Fibroblast of lung (primary cell): Measurements from ENCODE around the gene UBQLN2. TPM values are rescaled to one million over a fixed set of nuclear protein-coding genes. Genes with fewer than 3 reads are reported as not detected.
"Not testable (repeated sequence)": the region's sequence is repeated elsewhere in the genome, so short reads cannot be mapped to it uniquely, and the experiment has no call there.

Experiments
- DNase-seq, 2 donors: peaks; one replicate each; pipeline versions ENCODE4 v3.0.0 to v3.0.0-alpha.2; 2010; ENCODE audit warnings: low read depth in 2 of 2
- H2AFZ ChIP-seq: 2 replicates; pipeline ENCODE4 v1.5.1; 2012; ENCODE audit warnings: low read length, control low read depth, inconsistent platforms
- H3K27ac ChIP-seq: 2 replicates; pipeline ENCODE4 v1.5.1; 2011; ENCODE audit warnings: low read length, control low read depth; ENCODE audit not compliant: insufficient read depth
- H3K27me3 ChIP-seq: 2 replicates; pipeline ENCODE4 v1.5.1; 2011; ENCODE audit warnings: mild to moderate bottlenecking, low read length; ENCODE audit not compliant: control insufficient read depth, insufficient read depth
- H3K36me3 ChIP-seq: 2 replicates; pipeline ENCODE4 v1.5.1; 2011; ENCODE audit warnings: low read length; ENCODE audit not compliant: control insufficient read depth, insufficient read depth
- H3K4me1 ChIP-seq: 2 replicates; pipeline ENCODE4 v1.5.1; 2011; ENCODE audit warnings: low read length; ENCODE audit not compliant: control insufficient read depth, insufficient read depth; ENCODE audit errors: extremely low read depth
- H3K4me2 ChIP-seq: 2 replicates; pipeline ENCODE4 v1.5.1; 2011; ENCODE audit warnings: low read length, control low read depth; ENCODE audit not compliant: insufficient read depth; ENCODE audit errors: extremely low read depth
- H3K4me3 ChIP-seq, 4 experiments: fragments of 200-600 bp in 1 of 4; sonication (generic) in 1 of 4; replicated peaks in 1 of 4; 2 replicates each; pipeline ENCODE4 v1.5.1; 2011 to 2016; ENCODE audit warnings: low read length in 4 of 4, low read depth in 3 of 4, mild to moderate bottlenecking in 3 of 4, control low read depth in 2 of 4, inconsistent platforms in 1 of 4, mixed read lengths in 1 of 4; ENCODE audit not compliant: insufficient read depth in 1 of 4; ENCODE audit errors: control extremely low read depth in 1 of 4
- H3K79me2 ChIP-seq: 2 replicates; pipeline ENCODE4 v1.5.1; 2012; ENCODE audit warnings: mild to moderate bottlenecking, low read length, inconsistent platforms; ENCODE audit not compliant: control insufficient read depth, insufficient read depth
- H3K9ac ChIP-seq: 2 replicates; pipeline ENCODE4 v1.5.1; 2011; ENCODE audit warnings: mild to moderate bottlenecking, low read length, control low read depth; ENCODE audit not compliant: insufficient read depth
- H3K9me3 ChIP-seq: 2 replicates; pipeline ENCODE4 v1.5.1; 2012; ENCODE audit warnings: low read depth, low read length; ENCODE audit not compliant: control insufficient read depth, insufficient read depth
- H4K20me1 ChIP-seq: 2 replicates; pipeline ENCODE4 v1.5.1; 2011; ENCODE audit warnings: low read length; ENCODE audit not compliant: control insufficient read depth, insufficient read depth; ENCODE audit errors: extremely low read depth
- EZH2 ChIP-seq: IDR thresholded peaks from 2 replicates; pipeline ENCODE4 v1.5.1; 2012; ENCODE audit warnings: low read length, control low read depth, mild to moderate bottlenecking; ENCODE audit errors: missing control alignments
- polyA plus RNA-seq, 2 donors: library from polyadenylated mRNA; depleted of rRNA in 1 of 2; stranded (reverse) in 1 of 2; unstranded in 1 of 2; fragments of >200 nt; gene quantifications; 2 replicates each; pipeline ENCODE4 v1.2.1, GENCODE V29; 2011 to 2012; ENCODE audit warnings: missing spikeins in 1 of 2
- total RNA-seq: library from RNA; depleted of rRNA; stranded (reverse); fragments of >200 nt; gene quantifications from 2 replicates; pipeline ENCODE4 v1.2.1, GENCODE V29; 2014
- TF ChIP-seq, protein P1 (sequence below), 2 donors: IDR thresholded peaks in 1 of 2; conservative IDR thresholded peaks in 1 of 2; 1 replicate in 1 of 2; 2 replicates in 1 of 2; pipeline ENCODE4 v1.5.1; 2011 to 2012; ENCODE audit warnings: low read length in 2 of 2, control low read depth in 1 of 2, inconsistent platforms in 1 of 2, low read depth in 1 of 2, mild to moderate bottlenecking in 1 of 2

Gene UBQLN2
- total and polyA plus RNA-seq, 2 donors (not counting 1 experiment from before 2014, with no cell fraction given): 8.1 to 33.0 TPM

DNA sequence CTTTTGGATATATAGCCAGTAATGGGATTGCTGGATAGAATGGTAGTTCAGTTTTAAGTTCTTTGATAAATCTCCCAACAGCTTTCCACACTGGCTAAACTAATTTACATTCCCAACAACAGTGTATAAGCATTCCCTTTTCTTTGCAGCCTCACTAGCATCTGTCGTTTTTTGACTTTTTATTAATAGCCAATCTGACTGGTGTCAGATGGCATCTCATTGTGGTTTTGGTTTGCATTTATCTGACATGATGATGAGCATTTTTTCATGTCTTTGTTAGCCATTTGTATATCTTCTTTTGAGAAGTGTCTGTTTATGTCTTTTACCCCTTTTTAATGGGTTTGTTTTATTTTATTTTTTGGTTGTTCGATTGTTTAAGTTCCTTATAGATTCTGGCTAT is 13.3 kb downstream of the UBQLN2 start:
- no peak for TF ChIP-seq EZH2
- TF ChIP-seq, protein P1, sequence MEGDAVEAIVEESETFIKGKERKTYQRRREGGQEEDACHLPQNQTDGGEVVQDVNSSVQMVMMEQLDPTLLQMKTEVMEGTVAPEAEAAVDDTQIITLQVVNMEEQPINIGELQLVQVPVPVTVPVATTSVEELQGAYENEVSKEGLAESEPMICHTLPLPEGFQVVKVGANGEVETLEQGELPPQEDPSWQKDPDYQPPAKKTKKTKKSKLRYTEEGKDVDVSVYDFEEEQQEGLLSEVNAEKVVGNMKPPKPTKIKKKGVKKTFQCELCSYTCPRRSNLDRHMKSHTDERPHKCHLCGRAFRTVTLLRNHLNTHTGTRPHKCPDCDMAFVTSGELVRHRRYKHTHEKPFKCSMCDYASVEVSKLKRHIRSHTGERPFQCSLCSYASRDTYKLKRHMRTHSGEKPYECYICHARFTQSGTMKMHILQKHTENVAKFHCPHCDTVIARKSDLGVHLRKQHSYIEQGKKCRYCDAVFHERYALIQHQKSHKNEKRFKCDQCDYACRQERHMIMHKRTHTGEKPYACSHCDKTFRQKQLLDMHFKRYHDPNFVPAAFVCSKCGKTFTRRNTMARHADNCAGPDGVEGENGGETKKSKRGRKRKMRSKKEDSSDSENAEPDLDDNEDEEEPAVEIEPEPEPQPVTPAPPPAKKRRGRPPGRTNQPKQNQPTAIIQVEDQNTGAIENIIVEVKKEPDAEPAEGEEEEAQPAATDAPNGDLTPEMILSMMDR (conservative IDR thresholded peaks at IDR 0.05 in 1 of 2, IDR thresholded peaks at IDR 0.05 in 1 of 2; ENCODE audit: low read depth in 1 of 2, low read length in 2 of 2): no peak
- no peak for DNase-seq
- H3K27me3 ChIP-seq: no peaks in the 10 kb centered on the region

DNA sequence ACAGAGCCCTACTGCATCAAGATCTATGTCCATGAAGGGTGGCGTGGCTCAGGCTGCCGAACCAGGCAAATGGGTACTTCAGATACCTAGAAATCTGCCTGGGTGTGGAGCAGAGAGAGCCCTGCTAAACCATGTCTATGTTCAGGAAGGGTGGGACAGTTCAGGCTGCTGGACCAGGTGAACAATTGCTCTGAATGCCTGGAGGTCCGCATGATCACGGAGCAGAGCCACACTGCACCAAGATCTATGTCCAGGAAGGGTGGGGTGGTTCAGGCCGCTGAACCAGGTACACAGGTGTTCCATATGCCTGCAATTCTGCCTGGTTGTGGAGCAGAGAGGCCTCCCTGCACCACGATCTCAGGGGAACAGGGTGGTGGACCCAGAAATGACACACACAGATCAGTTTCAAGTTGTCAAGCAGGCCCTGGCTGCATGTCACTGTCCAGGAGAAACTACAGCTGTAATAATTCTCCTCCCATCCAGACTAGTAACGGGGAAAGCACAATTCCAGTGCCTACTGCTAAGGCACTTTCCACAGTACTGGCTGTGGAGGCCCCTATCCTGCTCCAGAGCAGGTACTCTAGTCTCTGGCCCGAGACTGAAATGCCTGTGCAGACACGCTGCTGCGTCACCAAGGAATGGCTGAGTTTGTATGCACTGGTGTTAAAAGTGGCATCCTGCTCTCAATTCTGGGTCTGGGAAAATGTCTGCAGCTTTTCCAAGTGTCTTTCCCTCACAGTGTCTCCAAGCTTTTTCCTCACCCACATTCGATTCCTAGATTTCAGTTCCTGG is 25.2 kb downstream of the UBQLN2 start:
- no peak for DNase-seq
- H3K9ac ChIP-seq: no peak overlapping the region
- H3K36me3 ChIP-seq: no peaks in the 10 kb centered on the region
- H3K27ac ChIP-seq: no peak overlapping the region
- H3K27me3 ChIP-seq: no peaks in the 10 kb centered on the region
- H4K20me1 ChIP-seq: no peaks in the 10 kb centered on the region
- no peak overlapping the region for H2AFZ ChIP-seq
- no peak overlapping the region for H3K4me2 ChIP-seq
- H3K4me3 ChIP-seq: no peak overlapping the region
- no peaks in the 10 kb centered on the region for H3K4me1 ChIP-seq
- TF ChIP-seq, protein P1 (conservative IDR thresholded peaks at IDR 0.05 in 1 of 2, IDR thresholded peaks at IDR 0.05 in 1 of 2; ENCODE audit: low read depth in 1 of 2, low read length in 2 of 2): no peak
- TF ChIP-seq EZH2: no peak
- H3K79me2 ChIP-seq: no peaks in the 10 kb centered on the region
- H3K9me3 ChIP-seq: no peaks in the 10 kb centered on the region

More for the DNA sequence above, 13.3 kb downstream of the UBQLN2 start:
- Histone ChIP-seq H3K36me3 (no peaks in the 10 kb centered on the region), H3K4me1 (no peaks in the 10 kb centered on the region), H2AFZ (no peak overlapping the region), H4K20me1 (no peaks in the 10 kb centered on the region), H3K9me3 (no peaks in the 10 kb centered on the region), H3K4me3 (no peak overlapping the region), H3K4me2 (no peak overlapping the region), H3K9ac (no peak overlapping the region), H3K79me2 (no peaks in the 10 kb centered on the region), H3K27ac (no peak overlapping the region)

DNA sequence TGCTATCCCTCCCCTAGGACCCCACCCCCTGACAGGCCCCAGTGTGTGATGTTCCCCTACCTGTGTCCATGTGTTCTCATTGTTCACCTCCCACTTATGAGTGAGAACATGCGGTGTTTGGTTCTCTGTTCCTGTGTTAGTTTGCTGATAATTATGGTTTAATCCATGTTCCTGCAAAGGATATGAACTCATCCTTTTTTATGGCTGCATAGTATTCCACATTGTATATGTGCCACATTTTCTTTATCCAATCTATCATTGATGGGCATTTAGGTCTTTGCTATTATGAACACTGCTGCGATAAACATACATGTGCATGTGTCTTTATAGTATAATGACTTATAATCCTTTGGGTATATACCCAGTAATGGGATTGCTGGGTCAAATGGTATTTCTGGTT is 28.4 kb downstream of the UBQLN2 start:
- not testable (repeated sequence) for H3K27me3 ChIP-seq, H3K36me3 ChIP-seq, H3K4me1 ChIP-seq, H3K4me3 ChIP-seq, DNase-seq, H3K79me2 ChIP-seq, H4K20me1 ChIP-seq, H3K4me2 ChIP-seq, H3K9me3 ChIP-seq, H3K27ac ChIP-seq, H3K9ac ChIP-seq, H2AFZ ChIP-seq
